ENCODE data around the gene PDE1A. TPM values are rescaled to one million over a fixed set of nuclear protein-coding genes. Genes with fewer than 3 reads are reported as not detected.

The PDE1A gene
- total and polyA plus RNA-seq, 2 of the 4 experiments (the other 2 are of a cell fraction): 0.24 to 0.90 TPM

DNA sequence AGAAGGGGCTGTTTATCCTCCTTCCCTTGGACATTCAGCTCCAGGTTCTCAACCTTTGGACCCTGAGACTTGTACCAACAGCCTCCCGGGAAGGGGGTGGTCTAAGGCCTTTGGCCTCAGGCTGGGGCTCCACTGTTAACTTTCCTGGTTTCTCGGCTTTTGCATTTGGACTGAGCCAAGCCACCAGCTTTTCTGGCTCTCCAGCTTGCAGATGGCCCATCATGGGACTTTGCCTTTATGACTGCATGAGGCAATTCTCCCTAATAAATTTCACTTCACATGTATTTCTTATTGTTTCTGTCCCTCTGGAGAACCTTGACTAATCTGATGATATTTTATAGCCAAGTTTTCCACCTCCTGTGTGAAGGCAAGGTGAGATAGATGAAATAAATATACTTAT lies 260.4 kb downstream of the PDE1A start:
- Histone ChIP-seq H3K4me3 (ENCODE audit: insufficient read depth, low read depth, low read length) (no peak overlapping the region), H3K27ac (ENCODE audit: insufficient read depth, low read length) (no peak overlapping the region), H4K20me1 (ENCODE audit: insufficient read depth, low read length) (no peaks in the 10 kb centered on the region), H3K23ac (ENCODE audit: low read depth, low read length) (no peak overlapping the region), H2AK5ac (ENCODE audit: low read depth, low read length) (no peak overlapping the region), H4K91ac (ENCODE audit: insufficient read depth, low read depth, low read length) (no peak overlapping the region), H3K9ac (ENCODE audit: low read depth, low read length) (no peak overlapping the region), H3K56ac (ENCODE audit: extremely low read depth, insufficient read depth, low read length) (no peak overlapping the region), H2BK5ac (ENCODE audit: low read depth, low read length, poor library complexity, severe bottlenecking) (no peak overlapping the region), H4K8ac (ENCODE audit: low read depth in 2 of 2, low read length in 2 of 2) (no peak overlapping the region), H2BK20ac (ENCODE audit: low read depth, low read length) (no peak overlapping the region), H3K4ac (ENCODE audit: low read depth, low read length) (no peak overlapping the region), H3K4me1 (ENCODE audit: control insufficient read depth, insufficient read depth, low read length) (no peaks in the 10 kb centered on the region), H3K36me3 (ENCODE audit: control insufficient read depth, insufficient read depth, low read length) (no peaks in the 10 kb centered on the region), H3K79me1 (ENCODE audit: low read depth in 1 of 2, low read length in 2 of 2) (no peaks in the 10 kb centered on the region), H2BK120ac (ENCODE audit: low read depth, low read length) (no peak overlapping the region), H3K9me1 (ENCODE audit: insufficient read depth, low read length) (no peaks in the 10 kb centered on the region), H3K27me3 (ENCODE audit: control insufficient read depth, insufficient read depth, low read length) (no peaks in the 10 kb centered on the region), H4K5ac (ENCODE audit: low read depth, low read length) (no peak overlapping the region), H2BK15ac (ENCODE audit: low read depth, low read length) (no peak overlapping the region), H3K18ac (ENCODE audit: low read depth, low read length) (no peak overlapping the region), H2AK9ac (replicated peaks; ENCODE audit: low read depth, low read length, poor library complexity) (no peak overlapping the region), H3K9me3 (ENCODE audit: control insufficient read depth, insufficient read depth, low read length) (no peaks in the 10 kb centered on the region), H3K14ac (replicated peaks; ENCODE audit: low read depth, low read length) (no peak overlapping the region), H3K4me2 (ENCODE audit: low read depth, low read length) (no peak overlapping the region), H2AFZ (replicated peaks; ENCODE audit: low read length, poor library complexity) (no peak overlapping the region)
- in situ Hi-C loops (cut with MboI; ENCODE audit: low sequenced_read_pairs) (no loop called here), dilution Hi-C loops (cut with HindIII; ENCODE audit: low sequenced_read_pairs, unreplicated experiment) (no loop called here), intact Hi-C loops (cut with micrococcal nuclease) (no loop called here)
- WGBS, 2 experiments (ENCODE audit: extremely low coverage in 2 of 2, insufficient read length in 1 of 2): 100% methylated on average over 2 of the region's 2 CpGs; no CpG with 5 or more reads in 1 of the 2 experiments
- CTCF ChIA-PET: no interaction called here
- TF ChIP-seq MAFK (IDR thresholded peaks at IDR 0.05; ENCODE audit: low read depth, low read length) (no peak), POLR2A (IDR thresholded peaks at IDR 0.05; ENCODE audit: low read depth, low read length) (no peak), RCOR1 (IDR thresholded peaks at IDR 0.05; ENCODE audit: insufficient replicate concordance, low read length) (no peak), BHLHE40 (IDR thresholded peaks at IDR 0.05; ENCODE audit: low read depth, low read length) (no peak), SMC3 (IDR thresholded peaks at IDR 0.05; ENCODE audit: low read depth, low read length) (no peak)
- no peak for DNase-seq
- POLR2A ChIA-PET (ENCODE audit: unreplicated experiment): no interaction called here
- ATAC-seq (ENCODE audit: low read depth): no peak
- no TSS peak for BruUV-seq (replicated peaks)
